WI38 (cell line): ENCODE data around the gene SMYD3.

Experiments
- H3K4me3 ChIP-seq: 2 replicates; pipeline ENCODE4 v1.5.1; 2011; ENCODE audit warnings: low read depth, mild to moderate bottlenecking, control low read depth, low read length
- TF ChIP-seq, protein P1 (sequence below): IDR thresholded peaks from 2 replicates; pipeline ENCODE4 v1.5.1; 2012; ENCODE audit warnings: low read depth, mild to moderate bottlenecking, control low read depth, low read length

Gene SMYD3

GRCh38 chr1:245807954-245808719, 698.9 kb downstream of the SMYD3 start:
- TF ChIP-seq, protein P1, sequence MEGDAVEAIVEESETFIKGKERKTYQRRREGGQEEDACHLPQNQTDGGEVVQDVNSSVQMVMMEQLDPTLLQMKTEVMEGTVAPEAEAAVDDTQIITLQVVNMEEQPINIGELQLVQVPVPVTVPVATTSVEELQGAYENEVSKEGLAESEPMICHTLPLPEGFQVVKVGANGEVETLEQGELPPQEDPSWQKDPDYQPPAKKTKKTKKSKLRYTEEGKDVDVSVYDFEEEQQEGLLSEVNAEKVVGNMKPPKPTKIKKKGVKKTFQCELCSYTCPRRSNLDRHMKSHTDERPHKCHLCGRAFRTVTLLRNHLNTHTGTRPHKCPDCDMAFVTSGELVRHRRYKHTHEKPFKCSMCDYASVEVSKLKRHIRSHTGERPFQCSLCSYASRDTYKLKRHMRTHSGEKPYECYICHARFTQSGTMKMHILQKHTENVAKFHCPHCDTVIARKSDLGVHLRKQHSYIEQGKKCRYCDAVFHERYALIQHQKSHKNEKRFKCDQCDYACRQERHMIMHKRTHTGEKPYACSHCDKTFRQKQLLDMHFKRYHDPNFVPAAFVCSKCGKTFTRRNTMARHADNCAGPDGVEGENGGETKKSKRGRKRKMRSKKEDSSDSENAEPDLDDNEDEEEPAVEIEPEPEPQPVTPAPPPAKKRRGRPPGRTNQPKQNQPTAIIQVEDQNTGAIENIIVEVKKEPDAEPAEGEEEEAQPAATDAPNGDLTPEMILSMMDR: no peak
- H3K4me3 ChIP-seq: no peak overlapping the region

- TF ChIP-seq, protein P1: no peak
- no peak overlapping the region for H3K4me3 ChIP-seq
Observed at GRCh38 chr1:245807306-245807705, 699.8 kb downstream of the SMYD3 start.

DNA sequence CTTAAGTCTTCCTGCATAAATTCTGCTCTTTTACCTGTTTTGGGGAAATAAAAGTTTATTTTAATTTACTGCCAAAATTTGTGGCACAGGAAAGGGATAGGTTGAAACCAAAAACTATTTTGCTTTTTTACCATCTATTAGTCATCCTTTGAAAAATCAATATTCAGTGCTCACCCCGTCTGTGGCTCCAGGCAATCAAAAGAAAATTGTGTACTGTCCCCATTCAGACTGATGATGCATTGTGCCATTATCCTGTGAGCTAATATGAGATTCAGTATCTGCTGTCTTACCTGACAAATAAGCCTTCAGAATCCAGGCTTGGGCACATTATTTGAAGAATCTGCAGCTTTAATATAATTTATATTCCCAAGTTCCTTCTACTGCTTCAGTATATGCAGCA, 701.5 kb downstream of the SMYD3 start:
- no peak overlapping the region for H3K4me3 ChIP-seq
- TF ChIP-seq, protein P1: no peak

DNA sequence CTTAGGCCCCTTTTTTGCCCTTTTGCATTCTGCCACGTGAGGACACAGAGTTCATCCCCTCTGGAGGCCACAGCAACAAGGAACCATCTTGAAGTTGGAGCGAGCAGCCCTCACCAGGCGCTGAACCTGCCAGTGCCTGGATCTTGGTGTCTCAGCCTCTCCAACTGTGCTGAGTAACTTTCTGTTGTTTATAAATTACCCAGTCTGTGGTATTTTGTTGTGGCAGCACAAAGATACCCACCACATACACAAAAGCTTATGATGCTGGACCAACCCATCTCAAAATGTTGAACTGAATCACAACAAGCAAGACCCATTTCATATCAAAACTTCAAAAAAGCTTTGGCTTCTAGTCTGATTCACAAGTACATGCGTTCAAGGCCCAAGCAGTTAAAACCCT, 702.4 kb downstream of the SMYD3 start:
- no peak overlapping the region for H3K4me3 ChIP-seq
- TF ChIP-seq, protein P1: no peak

- H3K4me3 ChIP-seq: no peak overlapping the region
- TF ChIP-seq, protein P1: no peak
Observed at GRCh38 chr1:245803666-245804037, 703.4 kb downstream of the SMYD3 start.

GRCh38 chr1:245802941-245803665, 704.0 kb downstream of the SMYD3 start:
- no peak overlapping the region for H3K4me3 ChIP-seq
- TF ChIP-seq, protein P1: no peak
